HG03460 (cell line): ENCODE measurements around the gene CEL.
"Not testable (repeated sequence)": the region's sequence is repeated elsewhere in the genome, so short reads cannot be mapped to it uniquely, and the experiment has no call there.

Experiments
- ATAC-seq: cut with Tn5 transposase; IDR thresholded peaks from one replicate; pipeline ENCODE4 v1.9.1; 2021; ENCODE audit not compliant: unreplicated experiment

Gene CEL

DNA sequence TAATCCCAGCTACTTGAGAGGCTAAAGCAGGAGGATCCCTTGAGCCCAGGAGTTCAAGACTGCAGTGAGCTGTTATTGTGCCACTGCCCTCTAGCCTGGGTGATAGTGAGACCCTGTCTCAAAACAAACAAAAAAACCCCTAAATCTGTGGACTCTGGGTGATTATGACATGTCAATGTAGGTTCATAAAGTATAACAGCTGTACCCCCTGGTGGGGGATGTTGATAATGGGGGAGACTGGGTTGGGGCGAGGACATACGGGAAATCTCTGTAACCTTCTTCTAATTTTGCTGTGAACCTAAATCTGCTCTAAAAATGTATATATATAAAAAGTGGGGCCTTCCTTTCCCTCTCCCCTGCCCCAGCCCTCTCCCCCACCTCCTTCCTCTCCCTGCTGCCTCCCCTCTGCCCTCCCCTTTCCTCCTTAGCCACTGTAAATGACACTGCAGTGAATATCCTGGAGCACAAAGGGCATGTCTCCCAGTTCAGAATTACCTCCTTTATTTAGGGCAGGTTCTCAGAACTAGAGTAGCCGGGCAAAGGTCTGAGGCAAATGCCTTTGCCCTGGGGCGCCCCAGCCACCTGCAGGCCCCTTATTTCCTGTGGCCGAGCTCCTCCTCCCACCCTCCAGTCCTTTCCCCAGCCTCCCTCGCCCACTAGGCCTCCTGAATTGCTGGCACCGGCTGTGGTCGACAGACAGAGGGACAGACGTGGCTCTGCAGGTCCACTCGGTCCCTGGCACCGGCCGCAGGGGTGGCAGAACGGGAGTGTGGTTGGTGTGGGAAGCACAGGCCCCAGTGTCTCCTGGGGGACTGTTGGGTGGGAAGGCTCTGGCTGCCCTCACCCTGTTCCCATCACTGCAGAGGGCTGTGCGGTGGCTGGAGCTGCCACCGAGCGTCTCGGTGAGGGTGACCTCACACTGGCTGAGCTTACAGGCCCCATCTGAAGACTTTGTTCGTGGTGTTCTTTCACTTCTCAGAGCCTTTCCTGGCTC is 19.3 kb downstream of the CEL start:
- not testable (repeated sequence) for ATAC-seq

DNA sequence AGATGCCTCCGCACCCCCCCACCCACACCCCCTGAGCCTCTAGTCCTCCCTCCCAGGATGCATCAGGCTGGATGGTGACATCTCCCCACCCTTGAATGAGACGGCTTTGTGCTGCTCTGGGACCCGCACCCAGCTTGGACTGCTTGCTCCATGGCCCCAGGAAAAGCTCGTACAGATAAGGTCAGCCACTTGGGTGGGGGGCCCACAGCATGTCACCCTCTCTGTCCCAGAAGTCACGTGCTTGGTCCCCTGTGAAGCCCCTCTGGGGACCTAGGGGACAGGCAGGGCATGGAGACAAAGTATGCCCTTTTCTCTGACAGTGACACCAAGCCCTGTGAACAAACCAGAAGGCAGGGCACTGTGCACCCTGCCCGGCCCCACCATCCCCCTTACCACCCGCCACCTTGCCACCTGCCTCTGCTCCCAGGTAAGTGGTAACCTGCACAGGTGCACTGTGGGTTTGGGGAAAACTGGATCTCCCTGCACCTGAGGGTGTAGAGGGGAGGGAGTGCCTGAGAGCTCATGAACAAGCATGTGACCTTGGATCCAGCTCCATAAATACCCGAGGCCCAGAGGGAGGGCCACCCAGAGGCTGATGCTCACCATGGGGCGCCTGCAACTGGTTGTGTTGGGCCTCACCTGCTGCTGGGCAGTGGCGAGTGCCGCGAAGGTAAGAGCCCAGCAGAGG is 20.3 kb downstream of the CEL start:
- ATAC-seq: not testable (repeated sequence)

- ATAC-seq: not testable (repeated sequence)
Observed at GRCh38 chr9:133083688-133084087, 21.9 kb downstream of the CEL start.

DNA sequence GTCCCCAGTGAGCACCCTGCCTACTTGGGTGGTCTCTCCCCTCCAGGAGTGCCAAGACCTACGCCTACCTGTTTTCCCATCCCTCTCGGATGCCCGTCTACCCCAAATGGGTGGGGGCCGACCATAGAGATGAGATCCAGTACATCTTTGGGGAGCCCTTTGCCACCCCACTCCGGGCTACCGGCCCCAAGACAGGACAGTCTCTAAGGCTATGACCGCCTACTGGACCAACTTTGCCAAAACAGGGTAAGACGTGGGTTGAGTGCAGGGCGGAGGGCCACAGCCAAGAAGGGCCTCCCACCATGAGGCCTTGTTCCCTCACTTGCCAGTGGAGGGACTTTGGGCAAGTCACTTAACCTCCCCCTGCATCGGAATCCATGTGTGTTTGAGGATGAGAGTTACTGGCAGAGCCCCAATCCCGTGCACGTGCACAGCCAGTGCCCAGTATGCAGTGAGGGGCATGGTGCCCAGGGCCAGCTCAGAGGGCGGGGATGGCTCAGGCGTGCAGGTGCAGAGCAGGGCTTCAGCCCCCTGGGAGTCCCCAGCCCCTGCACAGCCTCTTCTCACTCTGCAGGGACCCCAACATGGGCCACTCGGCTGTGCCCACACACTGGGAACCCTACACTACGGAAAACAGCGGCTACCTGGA is 24.6 kb downstream of the CEL start:
- ATAC-seq: not testable (repeated sequence)

DNA sequence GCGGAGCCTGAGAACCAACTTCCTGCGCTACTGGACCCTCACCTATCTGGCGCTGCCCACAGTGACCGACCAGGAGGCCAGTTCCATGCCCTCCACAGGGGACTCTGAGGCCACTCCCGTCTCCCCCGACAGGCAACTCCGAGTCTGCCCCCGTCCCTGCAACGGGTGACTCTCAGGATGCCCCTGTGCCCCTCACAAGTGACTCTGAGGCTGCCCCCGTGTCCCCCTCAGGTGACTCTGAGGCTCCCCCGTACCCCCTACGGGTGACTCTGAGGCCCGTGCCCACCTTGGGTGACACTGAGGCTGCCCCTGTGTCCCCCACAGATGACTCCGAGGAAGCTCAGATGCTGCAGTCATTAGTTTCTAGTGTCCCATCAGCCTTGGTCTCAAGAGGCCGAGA is 25.1 kb downstream of the CEL start:
- ATAC-seq: no peak

GRCh38 chr9:133087429-133088145 is 25.8 kb downstream of the CEL start:
- ATAC-seq: no peak

- ATAC-seq: no peak
Observed at GRCh38 chr9:133088146-133088750, 26.5 kb downstream of the CEL start.

DNA sequence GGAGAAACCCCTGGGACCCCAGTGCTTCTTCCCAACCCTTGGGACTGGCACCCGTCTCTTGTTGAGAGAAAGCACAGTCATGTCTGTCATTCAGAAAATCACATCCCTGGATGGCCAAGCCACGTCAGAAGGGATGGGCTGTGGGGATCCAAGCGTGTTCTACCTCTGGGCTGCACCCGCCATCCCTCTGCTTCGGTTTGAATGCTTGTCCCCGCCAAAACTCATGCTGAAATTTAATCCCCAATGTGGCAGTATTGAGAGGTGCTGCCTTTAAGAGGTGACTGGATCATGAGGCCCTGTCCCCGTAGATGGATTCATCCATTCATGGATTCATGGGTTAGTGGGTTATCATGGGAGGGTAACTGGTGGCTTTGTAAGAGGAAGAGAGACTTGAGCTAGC is 27.0 kb downstream of the CEL start:
- ATAC-seq: no peak

- no peak for ATAC-seq
Observed at GRCh38 chr9:133089271-133089671, 27.5 kb downstream of the CEL start.

DNA sequence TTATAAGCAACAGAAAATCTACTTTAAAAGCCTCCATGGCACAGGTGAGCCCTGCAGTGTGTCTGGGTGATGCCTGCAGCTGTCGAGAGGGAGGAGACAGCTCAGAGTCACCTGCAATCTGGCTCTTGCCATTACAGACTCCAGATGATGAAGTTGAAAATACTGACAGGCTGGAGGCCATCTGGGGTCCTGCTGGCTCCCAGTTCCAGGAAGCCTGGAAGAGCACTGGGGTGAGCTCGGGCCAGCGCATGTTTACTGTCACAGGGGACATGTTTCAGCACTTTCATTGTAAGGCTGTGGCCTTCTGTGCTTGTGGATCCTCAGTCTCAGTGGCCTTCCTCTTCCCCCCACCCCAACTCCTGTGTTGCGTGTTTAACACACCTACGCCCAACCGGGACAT is 28.4 kb downstream of the CEL start:
- ATAC-seq: no peak

GRCh38 chr9:133090752-133091385 is 29.1 kb downstream of the CEL start:
- ATAC-seq: no peak

DNA sequence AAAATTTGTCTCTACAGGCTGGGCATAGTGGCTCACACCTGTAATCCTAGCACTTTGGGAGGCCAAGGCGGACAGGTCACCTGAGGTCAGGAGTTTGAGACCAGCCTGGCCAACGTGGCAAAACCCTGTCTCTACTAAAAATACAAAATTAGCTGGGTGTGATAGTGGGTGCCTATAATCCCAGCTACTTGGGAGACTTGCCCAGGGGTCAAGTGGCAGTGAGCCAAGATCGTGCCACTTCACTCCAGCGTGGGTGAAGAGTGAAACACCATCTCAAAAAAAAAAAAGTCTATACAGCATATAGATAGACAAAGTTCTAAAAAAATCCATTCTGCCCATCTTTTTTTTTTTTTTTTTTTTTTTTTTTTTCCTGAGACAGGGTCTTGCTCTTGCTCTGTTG is 32.6 kb downstream of the CEL start:
- ATAC-seq: not testable (repeated sequence)

DNA sequence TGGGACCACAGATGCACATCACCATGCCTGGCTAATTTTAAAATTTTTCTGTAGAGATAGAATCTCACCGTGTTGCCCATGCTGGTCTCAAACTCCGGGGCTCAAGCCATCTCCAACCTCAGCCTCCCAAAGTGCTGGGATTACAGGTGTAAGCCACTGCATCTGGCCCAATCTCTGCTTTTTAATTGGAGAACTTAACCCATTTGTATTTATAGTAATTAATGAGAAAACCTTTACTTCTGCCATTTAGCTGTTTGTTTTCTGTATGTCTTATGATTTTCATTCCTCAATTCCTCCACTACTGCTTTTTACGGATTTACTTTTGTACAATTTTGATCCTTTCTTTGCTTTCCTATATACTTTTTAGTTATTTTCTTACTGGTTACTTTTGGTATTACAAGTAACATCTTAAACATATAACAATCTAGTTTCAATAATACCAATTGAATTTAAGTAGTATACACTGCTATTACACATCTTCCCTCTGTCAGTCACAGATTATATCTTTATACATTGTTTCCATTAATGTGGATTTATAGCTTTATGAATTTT is 33.1 kb downstream of the CEL start:
- no peak for ATAC-seq

- ATAC-seq: no peak
Observed at GRCh38 chr9:133098104-133098754, 36.4 kb downstream of the CEL start.

GRCh38 chr9:133098871-133099270 is 37.1 kb downstream of the CEL start:
- ATAC-seq: no peak

- no peak for ATAC-seq
Observed at GRCh38 chr9:133099726-133100505, 38.1 kb downstream of the CEL start.

GRCh38 chr9:133100506-133101355 is 39.0 kb downstream of the CEL start:
- no peak for ATAC-seq
